Measurements from ENCODE around the gene CEP85L. TPM values are rescaled to one million over a fixed set of nuclear protein-coding genes. Genes with fewer than 3 reads are reported as not detected.

Gene CEP85L
- total RNA-seq, 1 experiment from 2014 or later: 4.9 TPM

DNA sequence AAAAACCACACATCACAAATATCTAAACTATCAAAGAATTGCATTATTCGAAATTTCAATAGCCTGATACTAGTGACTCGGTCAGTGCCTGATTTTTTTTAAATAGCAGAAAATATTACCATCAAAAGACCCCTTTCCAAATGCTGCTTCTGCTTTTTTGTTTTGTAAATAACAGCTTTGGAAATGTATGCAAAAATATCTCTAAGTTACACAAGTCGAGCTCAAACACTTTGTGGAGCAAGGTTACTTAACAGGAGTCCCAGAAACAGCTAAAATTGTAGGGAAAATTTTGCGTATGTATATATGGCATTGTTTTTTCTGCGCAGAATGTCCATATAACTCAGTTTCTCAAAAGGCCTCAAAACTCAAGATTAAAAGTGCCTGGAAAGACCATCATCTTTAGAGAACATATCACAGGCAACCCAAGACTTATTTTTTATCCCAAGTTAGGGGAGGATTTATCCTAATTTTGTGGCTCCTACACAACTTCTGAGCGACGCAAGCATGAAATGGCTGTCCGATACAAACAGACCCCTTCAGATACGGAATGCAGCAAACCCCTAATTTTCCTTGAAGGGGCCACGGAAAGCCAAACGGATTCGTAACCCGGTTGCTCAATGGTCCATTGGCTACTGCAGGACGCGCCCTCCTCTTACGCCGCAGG lies 1.3 kb downstream of the CEP85L start:
- peak overlapping the region; percentile 70 for H3K27ac ChIP-seq (ENCODE audit: low read depth, low read length)
- H3K4me1 ChIP-seq (ENCODE audit: control insufficient read depth in 1 of 2, insufficient read depth in 2 of 2, low read length in 2 of 2): peaks cover 13 to 22% of the 10 kb centered on the region in 2 experiments
- H3K9ac ChIP-seq (ENCODE audit: low read length): peak overlapping the region; percentile 71
- peak; percentile 37; the same call in 1 of the 2 replicates for ATAC-seq
- peak overlapping the region; percentile 56 for H2AFZ ChIP-seq (ENCODE audit: low read depth, low read length, poor library complexity, severe bottlenecking)
- RAD21 ChIA-PET (ENCODE audit: low non-redundant PET in 1 of 2, low total read pairs in 2 of 2, uncharacterized antibody in 2 of 2, unreplicated experiment in 2 of 2): no interaction called here
- CTCF ChIA-PET: no interaction called here
- peak overlapping the region; percentile 89 for H3K4me2 ChIP-seq (ENCODE audit: low read length)
- POLR2A ChIA-PET: no interaction called here
- H3K27me3 ChIP-seq (ENCODE audit: insufficient read depth, low read length): no peaks in the 10 kb centered on the region
- DNase-seq (ENCODE audit: low read depth, low spot score): no peak
- intact Hi-C loops (cut with micrococcal nuclease): loop anchor here (10.0 kb wide), 1 partner anchor 245 kb away; the partner anchor contains the start of gene ASF1A
- H3K36me3 ChIP-seq (ENCODE audit: control insufficient read depth in 1 of 2, insufficient read depth in 2 of 2, low read length in 2 of 2): no peaks in the 10 kb centered on the region
- H4K20me1 ChIP-seq (ENCODE audit: insufficient read depth): no peaks in the 10 kb centered on the region
- no peaks in the 10 kb centered on the region for H3K9me3 ChIP-seq (ENCODE audit: control insufficient read depth in 1 of 2, insufficient read depth in 1 of 2, low read depth in 1 of 2, low read length in 2 of 2)
- peaks cover 21% of the 10 kb centered on the region for H3K79me2 ChIP-seq (ENCODE audit: insufficient read depth, low read length)
- H3K4me3 ChIP-seq (replicated peaks in 1 of 2; ENCODE audit: low read depth in 1 of 2, low read length in 2 of 2): peak overlapping the region; percentile 68 to 85
- TSS peak; percentile 53 for BruUV-seq (replicated peaks)
- TF ChIP-seq SIN3A (IDR thresholded peaks at IDR 0.05; ENCODE audit: low read depth) (no peak), ZFX (IDR thresholded peaks at IDR 0.05) (no peak), EZH2 (IDR thresholded peaks at IDR 0.05) (no peak), CBX3 (IDR thresholded peaks at IDR 0.05; ENCODE audit: low read depth) (no peak), EGR1 (IDR thresholded peaks at IDR 0.05; ENCODE audit: low read depth) (no peak), ZNF274 (IDR thresholded peaks at IDR 0.05; ENCODE audit: low read depth, low read length) (no peak), JUND (IDR thresholded peaks at IDR 0.05) (no peak), FOSL1 (IDR thresholded peaks at IDR 0.05; ENCODE audit: low read depth) (no peak), RAD21 (IDR thresholded peaks at IDR 0.05; ENCODE audit: low read depth) (no peak), POLR2AphosphoS5 (IDR thresholded peaks at IDR 0.05; ENCODE audit: low read depth, low read length) (no peak), SP1 (IDR thresholded peaks at IDR 0.05; ENCODE audit: low read depth) (no peak), POLR2A (IDR thresholded peaks at IDR 0.05; ENCODE audit: borderline replicate concordance, extremely low read depth, insufficient read depth, insufficient read length) (no peak), CEBPB (IDR thresholded peaks at IDR 0.05; ENCODE audit: low read depth) (no peak)
- TF ChIP-seq, protein P1, sequence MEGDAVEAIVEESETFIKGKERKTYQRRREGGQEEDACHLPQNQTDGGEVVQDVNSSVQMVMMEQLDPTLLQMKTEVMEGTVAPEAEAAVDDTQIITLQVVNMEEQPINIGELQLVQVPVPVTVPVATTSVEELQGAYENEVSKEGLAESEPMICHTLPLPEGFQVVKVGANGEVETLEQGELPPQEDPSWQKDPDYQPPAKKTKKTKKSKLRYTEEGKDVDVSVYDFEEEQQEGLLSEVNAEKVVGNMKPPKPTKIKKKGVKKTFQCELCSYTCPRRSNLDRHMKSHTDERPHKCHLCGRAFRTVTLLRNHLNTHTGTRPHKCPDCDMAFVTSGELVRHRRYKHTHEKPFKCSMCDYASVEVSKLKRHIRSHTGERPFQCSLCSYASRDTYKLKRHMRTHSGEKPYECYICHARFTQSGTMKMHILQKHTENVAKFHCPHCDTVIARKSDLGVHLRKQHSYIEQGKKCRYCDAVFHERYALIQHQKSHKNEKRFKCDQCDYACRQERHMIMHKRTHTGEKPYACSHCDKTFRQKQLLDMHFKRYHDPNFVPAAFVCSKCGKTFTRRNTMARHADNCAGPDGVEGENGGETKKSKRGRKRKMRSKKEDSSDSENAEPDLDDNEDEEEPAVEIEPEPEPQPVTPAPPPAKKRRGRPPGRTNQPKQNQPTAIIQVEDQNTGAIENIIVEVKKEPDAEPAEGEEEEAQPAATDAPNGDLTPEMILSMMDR (IDR thresholded peaks at IDR 0.05 in 2 of 3, conservative IDR thresholded peaks at IDR 0.05 in 1 of 3; ENCODE audit: borderline replicate concordance in 1 of 3, insufficient read depth in 1 of 3, low read depth in 2 of 3, low read length in 2 of 3): no peak
- TF ChIP-seq, protein P2, sequence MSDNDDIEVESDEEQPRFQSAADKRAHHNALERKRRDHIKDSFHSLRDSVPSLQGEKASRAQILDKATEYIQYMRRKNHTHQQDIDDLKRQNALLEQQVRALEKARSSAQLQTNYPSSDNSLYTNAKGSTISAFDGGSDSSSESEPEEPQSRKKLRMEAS (IDR thresholded peaks at IDR 0.05): no peak
- TF ChIP-seq, protein P3, sequence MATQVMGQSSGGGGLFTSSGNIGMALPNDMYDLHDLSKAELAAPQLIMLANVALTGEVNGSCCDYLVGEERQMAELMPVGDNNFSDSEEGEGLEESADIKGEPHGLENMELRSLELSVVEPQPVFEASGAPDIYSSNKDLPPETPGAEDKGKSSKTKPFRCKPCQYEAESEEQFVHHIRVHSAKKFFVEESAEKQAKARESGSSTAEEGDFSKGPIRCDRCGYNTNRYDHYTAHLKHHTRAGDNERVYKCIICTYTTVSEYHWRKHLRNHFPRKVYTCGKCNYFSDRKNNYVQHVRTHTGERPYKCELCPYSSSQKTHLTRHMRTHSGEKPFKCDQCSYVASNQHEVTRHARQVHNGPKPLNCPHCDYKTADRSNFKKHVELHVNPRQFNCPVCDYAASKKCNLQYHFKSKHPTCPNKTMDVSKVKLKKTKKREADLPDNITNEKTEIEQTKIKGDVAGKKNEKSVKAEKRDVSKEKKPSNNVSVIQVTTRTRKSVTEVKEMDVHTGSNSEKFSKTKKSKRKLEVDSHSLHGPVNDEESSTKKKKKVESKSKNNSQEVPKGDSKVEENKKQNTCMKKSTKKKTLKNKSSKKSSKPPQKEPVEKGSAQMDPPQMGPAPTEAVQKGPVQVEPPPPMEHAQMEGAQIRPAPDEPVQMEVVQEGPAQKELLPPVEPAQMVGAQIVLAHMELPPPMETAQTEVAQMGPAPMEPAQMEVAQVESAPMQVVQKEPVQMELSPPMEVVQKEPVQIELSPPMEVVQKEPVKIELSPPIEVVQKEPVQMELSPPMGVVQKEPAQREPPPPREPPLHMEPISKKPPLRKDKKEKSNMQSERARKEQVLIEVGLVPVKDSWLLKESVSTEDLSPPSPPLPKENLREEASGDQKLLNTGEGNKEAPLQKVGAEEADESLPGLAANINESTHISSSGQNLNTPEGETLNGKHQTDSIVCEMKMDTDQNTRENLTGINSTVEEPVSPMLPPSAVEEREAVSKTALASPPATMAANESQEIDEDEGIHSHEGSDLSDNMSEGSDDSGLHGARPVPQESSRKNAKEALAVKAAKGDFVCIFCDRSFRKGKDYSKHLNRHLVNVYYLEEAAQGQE (IDR thresholded peaks at IDR 0.05; ENCODE audit: low read depth): no peak
- no peaks in the 10 kb centered on the region for H3K9me2 ChIP-seq (ENCODE audit: insufficient read depth)

Measured in HCT116 (cell line).